CD4-positive, alpha-beta T cell treated with Interleukin-15 for 4 hours (primary cell): ENCODE results near the gene SPINT1.
A peak's percentile ranks its signal among the peaks of the same experiment; 100 is the strongest.

Experiments used
- DNase-seq: peaks from one replicate; pipeline ENCODE4 v3.0.0-alpha.2; 2020; ENCODE audit warnings: low spot score

Gene SPINT1, protein sequence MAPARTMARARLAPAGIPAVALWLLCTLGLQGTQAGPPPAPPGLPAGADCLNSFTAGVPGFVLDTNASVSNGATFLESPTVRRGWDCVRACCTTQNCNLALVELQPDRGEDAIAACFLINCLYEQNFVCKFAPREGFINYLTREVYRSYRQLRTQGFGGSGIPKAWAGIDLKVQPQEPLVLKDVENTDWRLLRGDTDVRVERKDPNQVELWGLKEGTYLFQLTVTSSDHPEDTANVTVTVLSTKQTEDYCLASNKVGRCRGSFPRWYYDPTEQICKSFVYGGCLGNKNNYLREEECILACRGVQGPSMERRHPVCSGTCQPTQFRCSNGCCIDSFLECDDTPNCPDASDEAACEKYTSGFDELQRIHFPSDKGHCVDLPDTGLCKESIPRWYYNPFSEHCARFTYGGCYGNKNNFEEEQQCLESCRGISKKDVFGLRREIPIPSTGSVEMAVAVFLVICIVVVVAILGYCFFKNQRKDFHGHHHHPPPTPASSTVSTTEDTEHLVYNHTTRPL

DNA sequence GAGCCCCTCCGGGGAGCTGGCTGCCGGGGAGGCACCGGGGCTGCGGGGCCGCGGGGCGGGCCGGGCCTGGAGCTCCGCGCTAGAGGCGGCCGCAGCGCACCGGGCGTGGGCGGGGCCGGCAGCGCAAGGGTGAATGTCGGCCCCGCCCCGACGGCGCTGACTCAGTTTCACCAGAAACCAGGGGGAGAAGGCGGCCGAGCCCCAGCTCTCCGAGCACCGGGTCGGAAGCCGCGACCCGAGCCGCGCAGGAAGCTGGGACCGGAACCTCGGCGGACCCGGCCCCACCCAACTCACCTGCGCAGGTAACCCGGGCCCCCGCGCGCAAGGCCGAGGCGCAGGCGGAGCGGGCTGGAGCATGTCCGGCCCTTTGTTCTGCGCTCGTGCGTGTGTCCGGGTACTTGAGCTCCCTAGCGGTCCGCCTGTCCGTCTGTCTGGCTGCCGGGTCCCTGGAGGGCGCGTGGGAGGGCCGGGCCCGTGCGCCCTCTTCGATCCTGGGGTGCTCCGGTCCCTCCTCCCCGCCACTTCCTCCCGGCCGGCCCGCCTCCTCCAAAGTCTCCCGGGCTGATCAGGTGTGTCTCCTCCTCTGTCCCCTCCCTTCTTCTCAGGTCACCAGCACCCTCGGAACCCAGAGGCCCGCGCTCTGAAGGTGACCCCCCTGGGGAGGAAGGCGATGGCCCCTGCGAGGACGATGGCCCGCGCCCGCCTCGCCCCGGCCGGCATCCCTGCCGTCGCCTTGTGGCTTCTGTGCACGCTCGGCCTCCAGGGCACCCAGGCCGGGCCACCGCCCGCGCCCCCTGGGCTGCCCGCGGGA is at the start of gene SPINT1:
Gene SPINT1 (plus strand): TSS at position 164 of the 811 bp plus-strand sequence. CDS start 507 bp downstream, at position 671.
- DNase-seq: peak; percentile 41

DNA sequence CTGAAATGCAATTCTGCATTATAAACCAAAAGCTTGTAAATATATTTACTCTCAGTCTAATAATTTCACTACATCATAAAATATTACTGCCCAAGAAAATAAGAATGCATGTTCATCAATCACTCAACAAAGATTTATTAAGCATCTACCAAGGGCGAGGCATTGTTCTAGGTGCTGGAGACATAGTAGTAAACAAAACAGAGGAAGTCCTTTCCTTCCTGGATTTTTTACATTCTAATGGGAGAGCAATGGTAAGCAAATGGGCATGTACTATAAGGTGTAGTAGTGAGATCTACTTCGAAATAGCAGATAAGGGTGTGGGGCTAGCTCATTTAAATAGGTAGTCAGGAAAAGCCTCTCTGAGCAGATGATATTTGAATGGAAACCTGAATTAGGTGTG is 47.8 kb upstream of the SPINT1 start:
- DNase-seq: no peak

DNA sequence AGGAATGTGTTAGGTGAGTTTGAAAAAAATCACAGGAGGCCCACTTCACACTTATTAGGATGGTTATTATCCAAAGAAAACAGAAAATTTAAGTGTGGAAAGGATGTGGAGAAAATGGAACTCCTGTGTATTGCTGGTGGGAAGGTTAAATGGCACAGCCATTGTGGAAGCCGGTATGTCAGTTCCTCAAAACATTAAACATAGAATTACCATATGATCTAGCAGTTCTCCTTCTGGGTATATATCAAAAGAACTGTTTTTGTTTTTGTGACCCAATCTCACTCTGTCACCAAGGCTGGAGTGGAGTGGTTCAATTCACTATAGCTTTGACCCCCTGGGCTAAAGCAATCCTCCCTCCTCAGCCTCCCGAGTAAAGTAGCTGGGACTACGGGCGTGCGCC is 47.3 kb upstream of the SPINT1 start:
- no peak for DNase-seq

DNA sequence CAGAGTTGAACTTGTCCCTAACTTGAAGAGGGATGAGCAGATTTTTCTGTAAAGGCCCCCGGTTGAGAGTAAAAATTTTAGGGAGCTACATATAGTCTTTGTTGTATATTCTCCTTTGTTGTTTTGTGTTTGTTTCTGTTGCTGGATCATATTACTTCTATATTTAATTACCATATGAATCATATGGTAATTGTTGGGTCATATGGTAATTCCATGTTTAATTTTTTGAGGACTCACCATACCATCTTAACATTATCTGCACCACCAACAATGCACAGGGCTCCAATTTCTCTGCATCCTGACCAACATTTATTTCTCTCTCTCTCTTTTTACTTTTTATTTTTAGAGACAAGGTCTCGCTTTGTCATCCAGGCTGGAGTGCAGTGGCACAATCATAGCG is 44.3 kb upstream of the SPINT1 start:
- no peak for DNase-seq

DNA sequence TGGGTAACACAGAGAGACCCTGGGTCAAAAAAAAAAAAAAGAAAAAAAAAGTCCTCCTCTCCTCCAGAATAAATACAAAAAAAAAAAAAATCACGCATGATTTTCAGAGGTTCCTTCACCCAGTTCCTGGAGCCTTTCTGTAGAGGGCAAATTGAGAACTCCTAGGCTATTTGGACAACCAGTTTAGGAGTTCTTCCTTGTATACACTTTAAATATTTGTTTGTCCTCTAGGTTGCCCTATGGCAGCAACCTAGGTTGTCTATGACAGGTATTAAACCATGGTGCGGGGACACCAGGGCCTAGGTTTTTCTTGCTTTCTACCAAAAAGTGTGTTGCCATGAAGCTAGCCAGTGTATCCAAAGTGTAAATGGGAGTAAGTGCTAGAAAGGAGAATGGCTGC is 40.8 kb upstream of the SPINT1 start:
- DNase-seq: no peak

- DNase-seq: no peak
Measured at GRCh38 chr15:40803688-40804087, 40.2 kb upstream of the SPINT1 start.

GRCh38 chr15:40806672-40807027 is 37.2 kb upstream of the SPINT1 start:
- no peak for DNase-seq

DNA sequence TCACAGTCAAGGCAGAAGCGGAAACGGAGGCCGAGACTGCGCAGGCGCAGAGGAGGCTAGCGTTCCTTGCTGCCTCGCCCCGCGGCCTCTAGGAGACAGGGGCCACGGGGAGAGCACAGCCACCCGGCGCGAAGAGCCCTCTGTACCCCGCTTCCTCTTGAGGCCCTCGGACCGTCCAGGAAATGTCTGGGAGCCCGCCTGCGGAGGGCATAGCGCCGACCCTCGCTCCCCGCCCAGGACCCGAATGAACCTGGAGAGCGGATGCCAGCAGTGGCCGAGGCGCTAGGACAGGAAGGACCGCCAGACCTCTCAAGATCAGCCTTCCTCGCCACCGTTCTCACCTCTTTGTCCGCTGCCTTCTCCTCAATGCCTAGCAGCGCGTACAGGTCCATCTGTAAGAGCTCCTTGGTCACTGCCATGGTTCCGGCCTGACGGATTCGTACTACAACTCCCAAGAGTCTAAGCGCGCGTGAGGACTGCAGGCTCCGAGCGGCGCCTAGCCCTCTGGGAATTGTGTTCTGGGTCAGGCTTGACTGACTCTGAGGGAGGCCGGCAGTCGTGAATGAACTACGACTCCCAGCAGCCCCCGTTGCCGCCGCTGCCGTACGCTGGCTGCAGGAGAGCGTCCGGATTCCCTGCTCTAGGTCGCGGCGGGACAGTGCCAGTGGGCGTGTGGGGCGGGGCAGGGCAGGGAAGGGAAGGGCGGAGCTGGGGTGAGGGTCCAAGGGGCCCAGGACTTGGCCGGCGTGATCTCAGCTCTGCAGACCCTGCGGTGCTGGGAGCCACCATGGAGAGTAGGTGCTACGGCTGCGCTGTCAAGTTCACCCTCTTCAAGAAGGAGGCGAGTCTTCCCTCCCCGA is 36.6 kb upstream of the SPINT1 start, which contains the start of the genes DNAJC17 and ZFYVE19:
Gene DNAJC17 (minus strand): TSS at position 446 of the 860 bp plus-strand sequence. CDS start 27 bp downstream, at position 419.
Gene ZFYVE19 (plus strand): TSS at position 62 of the 860 bp plus-strand sequence. CDS start 501 bp downstream, at position 563.
- peak; percentile 94 for DNase-seq

DNA sequence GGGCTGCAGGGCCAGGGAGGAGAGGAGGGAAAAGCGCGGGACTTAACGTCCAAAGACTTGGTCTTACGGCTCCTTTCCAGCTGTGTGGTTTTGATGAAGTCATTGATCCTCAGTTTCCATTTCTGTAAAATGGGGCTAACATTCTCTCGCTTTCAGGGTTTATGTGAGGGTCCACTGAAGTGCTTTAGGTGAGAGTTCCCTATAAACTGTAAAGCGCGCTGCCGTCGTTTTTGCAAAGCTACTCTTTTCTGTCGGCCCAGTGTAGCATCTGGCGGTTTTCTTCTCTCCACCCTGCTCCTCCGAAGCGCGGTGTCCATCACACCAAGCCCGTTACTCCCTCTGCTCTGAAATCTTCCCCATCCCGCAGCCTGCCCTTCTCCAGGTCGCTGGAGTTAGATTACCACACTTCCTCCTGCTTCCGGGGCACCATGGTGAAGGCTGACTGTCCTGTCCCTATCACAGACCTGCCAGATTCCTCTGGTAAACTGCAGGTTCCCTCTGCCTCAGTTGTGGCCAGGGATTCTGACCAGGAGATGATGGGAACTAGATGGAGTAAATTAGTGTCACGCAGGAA is 35.9 kb upstream of the SPINT1 start:
- DNase-seq: no peak

GRCh38 chr15:40808861-40809450 is 34.9 kb upstream of the SPINT1 start:
- DNase-seq: no peak

DNA sequence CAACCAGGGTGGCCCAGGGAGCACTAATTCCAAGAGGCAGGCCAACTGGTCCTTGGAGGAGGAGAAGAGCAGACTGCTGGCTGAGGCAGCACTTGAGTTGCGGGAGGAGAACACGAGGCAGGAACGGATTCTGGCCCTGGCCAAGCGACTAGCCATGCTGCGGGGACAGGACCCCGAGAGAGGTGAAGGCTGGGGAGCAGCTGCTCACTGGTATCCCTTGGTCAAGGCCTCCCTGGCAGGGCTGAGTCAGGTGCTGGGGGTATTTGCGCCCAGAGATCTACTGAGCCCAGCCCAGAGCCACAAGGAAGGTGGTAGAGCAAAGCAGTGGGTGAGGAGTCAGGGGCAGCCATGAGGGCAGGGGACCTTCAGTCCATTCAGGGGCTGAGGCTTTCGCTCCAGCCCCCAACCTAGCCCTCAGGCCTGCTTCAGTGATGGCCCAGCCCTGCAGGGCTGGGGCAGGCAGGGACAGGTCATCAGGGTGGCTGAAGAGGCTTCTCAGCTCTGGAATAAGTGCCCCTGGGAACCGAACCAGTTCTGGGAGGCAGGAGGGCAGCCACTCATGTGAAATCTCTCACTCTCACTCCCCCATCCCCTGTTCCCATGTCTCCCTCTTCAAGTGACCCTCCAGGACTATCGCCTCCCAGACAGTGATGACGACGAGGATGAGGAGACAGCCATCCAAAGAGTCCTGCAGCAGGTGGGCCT is 31.0 kb upstream of the SPINT1 start:
- DNase-seq: no peak

DNA sequence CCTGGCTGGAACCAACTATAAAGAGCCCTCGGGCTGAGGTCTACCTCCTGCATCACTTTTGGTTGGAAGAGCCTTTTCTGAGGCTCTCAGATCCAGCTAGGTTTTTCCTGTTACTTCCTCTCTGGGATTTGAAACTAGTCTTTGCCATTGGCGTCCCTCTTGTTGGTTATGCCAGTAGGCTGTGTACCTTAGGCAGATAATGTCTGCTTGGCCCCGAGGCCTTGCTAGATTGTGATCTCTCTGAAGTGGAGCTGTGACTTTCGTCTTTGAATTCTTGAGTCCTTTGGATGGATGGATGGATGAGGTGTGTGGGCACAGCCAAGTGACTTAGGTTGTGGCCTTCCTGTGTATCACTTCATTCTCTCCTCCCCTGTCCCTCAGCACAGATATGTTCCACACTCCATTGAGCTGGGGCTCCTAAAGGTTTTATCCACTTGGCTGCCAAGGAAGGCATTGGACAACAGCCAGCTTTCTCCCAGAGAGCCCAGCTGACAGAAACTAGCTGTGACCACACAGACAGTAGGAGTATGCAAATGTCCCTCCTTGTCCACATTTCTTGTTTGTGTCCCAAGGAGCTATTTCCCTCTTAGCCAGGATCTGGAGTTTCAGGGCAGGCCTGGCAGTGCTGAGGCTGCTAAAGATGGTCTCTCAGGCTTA is 28.7 kb upstream of the SPINT1 start:
- no peak for DNase-seq

DNA sequence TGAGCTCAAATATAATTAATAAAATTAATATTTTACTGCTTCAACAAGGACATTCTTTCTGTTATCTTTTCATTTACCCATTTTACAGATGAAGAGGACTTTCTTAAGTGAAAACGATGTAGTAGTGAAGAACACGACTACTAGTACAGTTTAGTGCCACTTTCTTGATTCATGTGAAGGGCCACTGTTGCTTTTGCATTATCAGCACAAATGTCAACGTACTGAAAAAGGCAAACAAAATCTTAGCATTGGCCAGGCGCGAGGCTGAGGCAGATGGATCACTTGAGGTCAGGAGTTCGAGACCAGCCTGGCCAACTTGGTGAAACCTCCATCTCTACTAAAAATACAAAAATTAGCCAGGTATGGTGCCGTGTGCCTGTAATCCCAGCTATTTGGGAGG is 24.8 kb upstream of the SPINT1 start:
- DNase-seq: no peak

- DNase-seq: no peak
Measured at GRCh38 chr15:40821195-40821594, 22.7 kb upstream of the SPINT1 start.

GRCh38 chr15:40823572-40824343 is 20.1 kb upstream of the SPINT1 start:
- DNase-seq: no peak

DNA sequence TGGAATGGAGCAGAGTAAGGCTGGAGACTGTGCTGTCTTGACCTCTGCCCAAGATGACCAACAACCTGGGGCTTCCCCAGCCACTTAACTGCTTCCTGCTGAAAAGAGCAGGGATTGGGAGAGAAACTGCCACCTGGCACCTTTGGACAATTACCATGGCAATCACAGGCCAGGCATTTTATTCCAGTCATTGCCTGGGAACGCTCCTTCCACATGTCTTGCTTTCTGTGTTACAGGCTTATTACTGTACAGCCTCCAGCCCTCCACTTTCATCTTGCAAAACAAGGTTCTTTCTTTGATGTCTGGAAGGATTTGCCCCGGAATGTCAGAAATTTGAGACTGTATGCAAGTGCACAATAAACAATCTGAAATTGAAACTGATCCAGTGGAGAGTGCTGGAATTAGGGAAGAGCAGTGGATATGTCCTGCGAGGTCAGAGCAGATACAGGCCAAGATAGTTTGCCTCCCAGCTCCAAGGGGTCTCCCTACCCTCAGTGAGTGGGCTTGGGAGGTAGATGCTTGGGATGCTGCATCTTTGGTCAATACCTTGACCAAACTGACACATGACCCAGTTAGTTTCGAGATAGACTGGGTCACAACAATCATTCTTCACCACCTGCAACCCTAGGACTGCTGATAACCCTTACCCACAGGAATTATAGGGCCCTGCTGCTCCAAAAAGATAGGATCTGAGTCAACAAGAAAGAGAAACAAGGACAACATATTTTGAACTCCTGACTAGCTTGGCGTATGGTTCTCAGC is 18.0 kb upstream of the SPINT1 start:
- no peak for DNase-seq

GRCh38 chr15:40826423-40827075 is 17.3 kb upstream of the SPINT1 start:
- no peak for DNase-seq
